Measurements from ENCODE around the gene USP3.

USP3 gene

GRCh38 chr15:63551400-63551799 lies 47.0 kb downstream of the USP3 start:
- no peak for DNase-seq

- DNase-seq = no peak
These were observed 49.0 kb downstream of the USP3 start for GRCh38 chr15:63553388-63553791.

GRCh38 chr15:63554337-63554927 lies 50.0 kb downstream of the USP3 start:
- DNase-seq = no peak

GRCh38 chr15:63555507-63555906 lies 51.1 kb downstream of the USP3 start:
- DNase-seq = no peak

GRCh38 chr15:63556246-63556645 lies 51.9 kb downstream of the USP3 start:
- no peak for DNase-seq

- DNase-seq = no peak
These were observed 52.3 kb downstream of the USP3 start for GRCh38 chr15:63556736-63557135.

GRCh38 chr15:63559753-63560152 lies 55.4 kb downstream of the USP3 start:
- DNase-seq = no peak

- no peak for DNase-seq
These were observed 56.5 kb downstream of the USP3 start for GRCh38 chr15:63560741-63561448.

GRCh38 chr15:63564093-63564492 lies 59.7 kb downstream of the USP3 start:
- no peak for DNase-seq

GRCh38 chr15:63565536-63566186 lies 61.3 kb downstream of the USP3 start:
- DNase-seq = no peak

- no peak for DNase-seq
These were observed 68.5 kb downstream of the USP3 start for GRCh38 chr15:63572749-63573464.

- no peak for DNase-seq
These were observed 69.1 kb downstream of the USP3 start for GRCh38 chr15:63573533-63573932.

GRCh38 chr15:63575312-63575711 lies 70.9 kb downstream of the USP3 start:
- DNase-seq = no peak

- no peak for DNase-seq
These were observed 72.0 kb downstream of the USP3 start for GRCh38 chr15:63576441-63576840.

- no peak for DNase-seq
These were observed 77.8 kb downstream of the USP3 start for GRCh38 chr15:63582179-63582578.

- DNase-seq = no peak
These were observed 78.5 kb downstream of the USP3 start for GRCh38 chr15:63582718-63583426.

GRCh38 chr15:63586790-63587189 lies 82.4 kb downstream of the USP3 start:
- DNase-seq = no peak

- DNase-seq = no peak
These were observed 83.1 kb downstream of the USP3 start for GRCh38 chr15:63587527-63587926.

- DNase-seq = no peak
These were observed 84.4 kb downstream of the USP3 start for GRCh38 chr15:63588826-63589225.

GRCh38 chr15:63593705-63594671 lies 89.6 kb downstream of the USP3 start:
- DNase-seq = no peak

GRCh38 chr15:63595065-63595464 lies 90.7 kb downstream of the USP3 start:
- no peak for DNase-seq

GRCh38 chr15:63595688-63596087 lies 91.3 kb downstream of the USP3 start:
- DNase-seq = no peak
